T-helper 22 cell (primary cell): ENCODE results near the gene APOL2.
"Not testable (repeated sequence)": the region's sequence is repeated elsewhere in the genome, so short reads cannot be mapped to it uniquely, and the experiment has no call there.

Experiments used
- DNase-seq: peaks from one replicate; pipeline ENCODE4 v3.0.0-alpha.2; 2020; ENCODE audit warnings: low read depth

The APOL2 gene

GRCh38 chr22:36263216-36263673 lies 23.9 kb upstream of the APOL2 start:
- DNase-seq: not testable (repeated sequence)

- DNase-seq: not testable (repeated sequence)
These were observed 23.0 kb upstream of the APOL2 start for GRCh38 chr22:36262307-36262706.

GRCh38 chr22:36261675-36262074 lies 22.3 kb upstream of the APOL2 start:
- not testable (repeated sequence) for DNase-seq

- DNase-seq: no peak
These were observed 20.4 kb upstream of the APOL2 start for GRCh38 chr22:36259615-36260300.

- no peak for DNase-seq
These were observed 19.6 kb upstream of the APOL2 start for GRCh38 chr22:36258701-36259614.

- DNase-seq: no peak
These were observed 18.8 kb upstream of the APOL2 start for GRCh38 chr22:36257948-36258670.

- DNase-seq: no peak
These were observed 18.0 kb upstream of the APOL2 start for GRCh38 chr22:36257308-36257707.

GRCh38 chr22:36256478-36256877 lies 17.2 kb upstream of the APOL2 start:
- DNase-seq: no peak

GRCh38 chr22:36255572-36255971 lies 16.2 kb upstream of the APOL2 start:
- not testable (repeated sequence) for DNase-seq

GRCh38 chr22:36253523-36254490 lies 14.5 kb upstream of the APOL2 start:
- DNase-seq: no peak

GRCh38 chr22:36252754-36253522 lies 13.6 kb upstream of the APOL2 start, which contains the start of gene APOL1:
APOL1 (plus strand) TSS chr22:36253133; CDS start chr22:36254956, 1,823 bp downstream.
- DNase-seq: no peak

- DNase-seq: not testable (repeated sequence)
These were observed 12.8 kb upstream of the APOL2 start for GRCh38 chr22:36251979-36252608.

GRCh38 chr22:36250292-36250960 lies 11.1 kb upstream of the APOL2 start:
- not testable (repeated sequence) for DNase-seq

GRCh38 chr22:36249160-36249559 lies 9.8 kb upstream of the APOL2 start:
- no peak for DNase-seq

- no peak for DNase-seq
These were observed 8.6 kb upstream of the APOL2 start for GRCh38 chr22:36247955-36248354.

GRCh38 chr22:36246718-36247117 lies 7.4 kb upstream of the APOL2 start:
- no peak for DNase-seq

- no peak for DNase-seq
These were observed 6.6 kb upstream of the APOL2 start for GRCh38 chr22:36245805-36246356.

- DNase-seq: no peak
These were observed 5.4 kb upstream of the APOL2 start for GRCh38 chr22:36244522-36245391.
